Fibroblast of skin of back (primary cell): Measurements from ENCODE around the gene LIF.

Experiments used
- DNase-seq: peaks from one replicate; pipeline ENCODE4 v3.0.0-alpha.2; 2013

LIF gene

DNA sequence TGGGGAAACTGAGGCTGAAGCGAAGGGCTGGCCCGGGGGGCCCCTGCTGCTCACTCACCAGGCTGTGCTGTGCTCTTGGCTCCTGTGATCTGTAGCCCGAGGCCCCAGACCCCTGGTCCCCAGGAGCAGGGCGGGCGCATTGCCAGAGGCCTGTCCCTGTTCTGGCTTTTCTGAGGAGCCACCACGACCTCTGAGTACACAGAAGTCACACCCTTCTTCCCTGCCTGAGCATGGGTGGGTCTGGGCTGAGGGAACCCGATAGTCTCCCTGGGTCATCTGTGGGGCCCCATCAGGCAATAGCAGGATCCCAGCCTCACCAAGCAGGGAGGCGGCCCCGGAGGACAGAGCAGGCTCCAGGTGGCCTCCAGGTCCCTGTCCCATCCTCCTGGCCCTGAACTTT lies 37.6 kb upstream of the LIF start:
- DNase-seq: no peak

DNA sequence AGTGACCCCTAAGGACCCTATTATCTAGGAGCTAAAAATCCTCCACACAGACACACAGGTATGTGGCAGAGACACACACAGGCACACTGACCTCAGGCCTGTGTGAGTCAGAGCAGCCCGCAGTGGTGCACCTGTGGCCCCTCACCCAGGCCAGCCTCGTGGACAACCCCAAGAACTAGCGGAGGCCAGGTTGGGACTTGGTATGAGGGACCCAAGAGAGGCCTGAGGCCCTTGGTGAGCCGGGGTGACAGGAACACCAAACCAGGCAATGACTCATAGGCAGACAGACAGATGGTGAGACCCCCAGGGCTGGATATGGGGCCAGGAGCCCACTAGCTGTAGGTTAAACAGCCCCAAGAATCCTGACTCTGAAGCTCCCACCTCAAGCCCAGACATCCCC lies 36.8 kb upstream of the LIF start:
- no peak for DNase-seq

DNA sequence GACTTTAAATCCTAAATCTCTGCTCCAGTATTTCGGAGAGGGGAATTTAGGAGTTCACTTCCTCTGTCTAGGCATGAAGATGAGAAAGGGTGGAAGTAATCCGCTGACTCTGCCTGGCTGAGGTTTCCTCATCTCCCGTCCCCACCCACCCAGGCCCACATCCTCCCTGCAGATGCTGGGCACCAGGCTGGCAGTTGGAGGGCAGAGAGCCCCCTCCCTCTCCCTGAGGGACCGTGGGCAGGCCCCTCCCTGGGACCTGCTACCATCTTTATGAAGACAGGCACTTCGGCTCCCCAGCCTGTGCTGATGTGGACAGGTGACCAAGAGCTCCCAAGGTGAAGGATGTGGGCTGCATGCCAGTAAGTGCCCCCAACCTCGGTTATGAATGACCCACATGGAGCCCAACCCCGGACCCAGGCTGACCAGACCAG lies 36.1 kb upstream of the LIF start:
- DNase-seq: no peak

DNA sequence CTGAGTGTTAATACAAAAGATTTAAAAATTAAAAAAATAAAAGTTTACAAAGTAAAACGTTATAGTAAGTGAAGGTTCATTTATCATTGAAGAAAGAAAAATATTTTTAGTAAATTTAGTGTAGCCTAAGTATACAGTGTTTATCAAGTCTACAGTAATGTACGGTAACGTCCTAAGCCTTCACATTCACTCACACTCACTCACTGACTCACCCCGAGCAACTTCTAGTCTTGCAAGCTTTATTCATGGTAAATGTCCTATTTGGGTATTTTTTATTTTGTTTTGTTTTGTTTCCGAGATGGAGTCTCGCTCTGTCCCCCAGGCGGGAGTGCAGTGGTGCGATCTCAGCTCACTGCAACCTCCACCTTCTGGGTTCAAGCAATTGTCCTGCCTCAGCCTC lies 33.9 kb upstream of the LIF start:
- DNase-seq: no peak

DNA sequence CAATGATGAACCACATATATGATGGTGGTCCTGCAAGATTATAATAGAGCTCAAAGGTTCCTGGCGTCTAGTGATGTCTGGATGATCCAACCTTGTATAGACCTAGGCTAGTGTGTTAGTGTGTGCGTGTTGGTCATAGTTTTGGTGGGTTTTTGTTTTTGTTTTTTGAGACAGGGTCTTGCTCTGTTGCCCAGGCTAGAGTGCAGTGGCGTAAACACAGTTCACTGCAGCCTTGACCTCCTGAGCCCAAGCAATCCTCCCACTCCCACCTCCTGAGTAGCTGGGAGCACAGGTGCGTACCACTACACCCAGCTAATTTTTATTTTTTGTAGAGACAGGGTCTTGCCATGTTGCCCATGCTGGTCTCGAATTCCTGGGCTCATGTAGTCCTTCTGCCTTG lies 33.4 kb upstream of the LIF start:
- DNase-seq: no peak

DNA sequence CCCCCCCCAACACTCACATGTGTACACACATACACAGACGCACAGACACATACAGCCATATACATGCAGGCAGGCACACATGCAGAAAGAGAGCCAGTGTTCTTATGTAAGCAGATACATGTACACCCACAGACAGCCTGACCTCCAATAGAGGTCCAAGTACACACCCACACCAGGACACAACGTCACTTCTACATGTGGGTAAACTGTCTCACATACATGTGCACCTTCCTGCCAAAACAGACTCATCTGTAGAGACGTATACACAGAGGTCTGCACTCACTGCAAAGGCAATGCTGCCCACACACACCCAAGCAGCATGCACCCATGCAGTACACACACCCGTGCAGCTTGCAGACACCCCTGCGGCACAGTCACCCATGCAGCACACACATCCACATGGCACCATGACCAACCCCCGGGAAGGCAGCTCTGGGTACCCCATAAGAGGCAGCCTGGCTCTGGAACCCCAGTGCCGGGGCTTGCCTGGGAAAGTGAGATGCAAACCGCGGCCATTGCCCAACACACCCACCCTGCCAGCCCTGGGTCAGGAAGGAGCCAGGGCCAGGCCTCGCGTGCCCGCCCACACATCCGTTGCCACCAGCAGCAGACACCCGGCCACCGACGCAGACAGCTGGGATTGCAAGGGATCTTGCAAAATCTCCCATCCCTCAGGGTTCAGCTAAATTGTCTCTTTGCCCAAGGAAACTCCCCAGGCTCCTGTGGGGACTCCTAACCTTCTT lies 32.7 kb upstream of the LIF start:
- no peak for DNase-seq

DNA sequence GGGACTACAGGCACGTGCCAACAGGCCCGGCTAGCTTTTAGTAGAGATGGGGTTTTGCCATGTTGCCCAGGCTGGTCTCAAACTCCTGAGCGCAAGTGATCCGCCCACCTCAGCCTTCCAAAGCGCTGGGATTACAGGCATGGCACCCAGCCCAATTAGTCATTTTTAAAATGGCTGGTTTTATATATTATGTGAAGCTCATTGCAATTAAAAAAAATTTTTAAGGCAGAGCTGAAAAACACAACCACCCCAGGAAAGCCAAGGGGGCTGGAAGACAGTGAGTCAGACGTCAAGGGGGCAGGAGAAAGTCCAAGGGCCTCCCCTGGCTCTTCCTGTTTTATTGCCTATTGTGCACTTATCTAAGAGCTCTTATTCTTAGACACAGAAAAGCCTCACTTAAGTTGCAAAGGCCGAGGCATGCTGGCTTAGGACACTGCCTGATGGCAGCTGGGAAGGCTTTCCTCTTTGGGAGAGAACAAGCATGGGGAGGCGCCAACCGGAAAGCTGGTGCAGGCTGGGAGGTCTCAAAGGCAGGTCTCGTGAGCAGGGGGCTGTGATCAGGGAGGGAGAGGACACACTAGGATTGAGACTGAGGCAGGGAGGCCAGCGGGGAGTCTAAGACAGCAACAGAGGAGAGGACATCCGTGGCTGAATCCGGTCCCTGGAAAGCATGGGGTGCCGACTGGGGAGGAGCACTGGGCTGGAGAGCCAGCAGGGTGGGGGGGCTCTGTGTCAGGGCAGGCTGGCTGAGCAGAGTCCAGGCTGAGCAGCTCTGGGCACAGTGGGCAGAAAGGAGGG lies 31.2 kb upstream of the LIF start:
- peak; percentile 68 for DNase-seq

DNA sequence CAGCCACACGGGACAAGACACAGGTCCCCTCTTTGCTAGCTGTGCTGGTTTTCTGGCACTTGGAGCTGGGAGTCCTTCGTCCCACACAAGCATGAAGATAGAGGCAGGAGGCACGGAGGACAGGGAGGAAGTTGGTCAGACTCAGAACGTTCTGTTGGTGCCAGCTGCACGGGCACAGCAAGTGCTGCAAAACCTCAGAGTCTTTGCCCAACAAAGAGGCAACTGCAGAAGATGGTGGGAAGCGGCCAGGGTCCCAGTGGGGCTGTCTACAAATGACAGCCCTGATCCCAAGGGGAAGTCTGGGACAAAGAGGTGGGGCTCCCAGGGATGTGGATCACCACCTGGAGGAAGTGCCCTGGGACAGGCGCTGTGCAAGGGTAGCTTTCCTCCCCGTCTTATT lies 29.5 kb upstream of the LIF start:
- no peak for DNase-seq

DNA sequence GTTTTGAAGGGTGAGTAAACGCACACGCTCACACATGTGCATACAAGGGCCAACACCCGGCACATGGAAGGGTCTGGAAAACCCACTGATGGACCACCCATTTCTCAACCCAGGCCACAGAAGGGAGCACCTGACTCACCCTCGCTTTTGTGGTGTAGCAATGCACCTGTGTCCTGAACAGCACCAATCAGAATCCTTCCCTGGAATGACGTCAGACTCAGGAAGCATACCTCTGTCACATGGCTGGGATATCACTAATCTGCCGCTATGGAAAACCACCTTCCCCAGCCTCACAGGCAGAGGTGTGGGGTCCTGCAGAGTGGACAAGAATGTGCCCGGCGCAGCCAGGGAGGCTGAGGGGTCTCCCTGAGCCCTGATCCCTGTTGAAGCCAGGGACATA lies 29.1 kb upstream of the LIF start:
- no peak for DNase-seq

DNA sequence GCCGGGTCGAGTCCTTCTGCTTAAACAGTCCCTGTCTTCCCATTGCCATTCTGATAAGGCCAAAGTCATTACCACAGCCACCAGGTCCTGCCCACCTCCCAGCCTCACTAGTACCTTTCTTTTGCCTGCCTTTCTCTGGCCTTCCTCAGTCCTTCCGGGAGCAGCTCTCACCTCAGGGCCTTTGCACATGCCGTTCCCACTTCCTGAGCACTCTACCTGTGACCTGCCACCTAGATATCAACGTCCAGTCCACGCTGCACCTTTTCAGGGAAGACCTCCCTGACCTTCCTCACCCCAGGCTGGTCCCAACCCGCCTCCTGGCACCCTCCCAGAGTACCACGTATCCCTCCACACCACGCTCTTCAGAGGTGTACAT lies 27.9 kb upstream of the LIF start:
- DNase-seq: no peak

DNA sequence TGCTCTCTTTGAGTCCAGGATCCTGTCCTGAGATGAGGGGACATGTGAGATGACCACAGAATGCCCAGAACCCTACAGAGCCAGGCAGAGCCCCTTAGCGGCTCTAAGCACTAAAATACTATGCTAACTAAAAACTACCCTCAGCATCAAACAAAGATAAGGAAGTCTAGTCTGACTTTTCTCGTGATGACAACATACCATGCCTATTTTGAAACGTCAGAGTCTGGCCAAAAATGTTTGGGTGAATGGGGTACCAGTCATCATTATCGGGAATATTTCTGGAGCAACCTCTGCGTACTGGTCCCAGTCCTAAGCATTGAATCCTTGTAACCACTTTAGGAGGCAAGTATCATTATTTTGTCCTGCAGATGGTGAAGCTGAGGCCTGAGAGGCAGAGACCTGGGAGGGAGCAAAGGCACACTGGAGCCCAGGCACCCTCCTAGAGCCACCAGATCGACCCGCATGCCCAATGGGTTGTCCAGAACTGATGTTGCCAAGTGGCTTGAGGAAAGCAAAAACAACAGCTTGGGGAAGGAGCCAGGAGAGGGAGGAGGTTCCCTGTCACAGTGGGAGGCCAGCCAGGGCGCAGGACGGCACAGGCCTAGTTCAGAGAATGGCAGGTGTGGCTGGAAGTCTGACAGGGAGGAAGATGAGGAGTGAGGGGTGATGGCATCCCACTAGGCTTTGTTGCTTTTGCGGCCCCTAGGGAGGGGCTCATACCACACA lies 27.3 kb upstream of the LIF start:
- DNase-seq: no peak

DNA sequence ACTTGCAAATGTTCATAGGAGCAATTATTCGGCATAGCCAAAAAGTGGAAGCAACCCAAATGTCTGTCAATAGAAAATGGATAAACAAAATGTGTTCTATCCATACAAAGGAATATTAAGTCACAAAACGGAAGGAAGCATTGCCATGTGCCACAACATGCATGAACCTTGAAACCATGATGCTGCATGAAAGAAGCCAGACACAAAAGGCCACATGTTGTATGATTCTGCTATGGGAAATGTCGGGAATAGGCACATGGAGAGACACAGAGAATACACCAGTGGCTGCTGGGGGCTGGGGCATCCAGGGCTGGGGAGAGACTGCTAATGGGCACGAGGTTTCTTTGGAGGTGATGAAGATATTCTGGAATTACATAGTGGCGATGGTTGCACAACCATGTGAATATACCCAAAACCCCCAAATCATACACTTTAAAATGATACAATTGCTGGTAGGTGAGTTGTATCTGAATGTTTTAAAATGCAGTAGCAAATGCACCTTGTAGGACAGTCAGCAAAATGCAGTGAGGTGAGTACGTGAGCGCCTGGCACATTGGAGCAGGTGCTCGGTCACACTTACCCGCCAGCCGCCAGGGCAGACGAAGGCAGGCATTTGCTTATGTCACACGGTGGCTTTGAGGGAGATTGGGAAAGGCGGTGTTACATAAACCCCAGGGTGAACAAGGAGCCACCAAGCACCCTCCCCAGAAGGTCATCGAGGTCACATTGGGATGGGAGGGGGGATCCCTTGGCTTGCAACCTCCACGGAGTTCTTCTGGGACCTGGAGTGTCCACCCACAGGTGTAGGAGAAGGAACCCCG lies 26.4 kb upstream of the LIF start:
- DNase-seq: no peak

DNA sequence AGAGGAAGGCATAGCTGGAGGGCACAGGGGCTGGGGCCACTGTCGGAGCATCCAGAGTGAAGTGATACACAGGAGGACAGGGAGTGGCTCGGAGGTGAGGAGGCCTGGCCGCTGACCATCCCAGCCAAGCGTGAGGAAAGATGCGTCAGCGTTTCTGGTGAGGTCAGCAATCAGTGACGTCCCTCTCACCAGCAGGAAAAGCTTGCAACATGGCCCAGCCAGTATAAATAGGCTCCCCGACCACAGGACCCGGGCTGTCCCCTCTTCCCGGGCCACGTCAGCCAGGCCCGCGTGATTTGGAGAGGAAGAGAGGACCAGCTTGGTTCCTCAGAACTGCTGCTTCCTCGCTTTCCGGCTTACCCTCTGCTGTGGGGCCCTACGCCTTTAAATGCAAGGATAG lies 24.3 kb upstream of the LIF start:
- no peak for DNase-seq

DNA sequence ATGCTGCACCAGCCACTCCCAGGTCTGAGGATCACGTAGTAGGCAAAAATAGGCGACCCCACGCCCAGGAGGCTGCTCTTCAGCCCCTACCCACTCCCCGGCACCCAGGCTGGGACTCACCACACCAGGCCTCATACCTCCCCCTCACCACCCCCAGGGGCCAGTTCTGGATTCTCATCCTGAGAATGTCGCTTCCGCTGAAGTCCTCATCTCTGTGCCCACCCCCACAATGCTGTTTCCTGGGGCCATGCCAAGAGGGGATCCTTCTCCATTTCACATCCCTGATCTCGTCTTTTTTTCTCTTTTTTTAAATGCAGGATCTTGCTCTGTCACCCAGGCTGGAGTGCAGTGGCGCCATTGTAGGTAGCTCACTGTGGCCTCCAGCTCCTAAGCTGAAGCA lies 21.8 kb upstream of the LIF start:
- DNase-seq: no peak

DNA sequence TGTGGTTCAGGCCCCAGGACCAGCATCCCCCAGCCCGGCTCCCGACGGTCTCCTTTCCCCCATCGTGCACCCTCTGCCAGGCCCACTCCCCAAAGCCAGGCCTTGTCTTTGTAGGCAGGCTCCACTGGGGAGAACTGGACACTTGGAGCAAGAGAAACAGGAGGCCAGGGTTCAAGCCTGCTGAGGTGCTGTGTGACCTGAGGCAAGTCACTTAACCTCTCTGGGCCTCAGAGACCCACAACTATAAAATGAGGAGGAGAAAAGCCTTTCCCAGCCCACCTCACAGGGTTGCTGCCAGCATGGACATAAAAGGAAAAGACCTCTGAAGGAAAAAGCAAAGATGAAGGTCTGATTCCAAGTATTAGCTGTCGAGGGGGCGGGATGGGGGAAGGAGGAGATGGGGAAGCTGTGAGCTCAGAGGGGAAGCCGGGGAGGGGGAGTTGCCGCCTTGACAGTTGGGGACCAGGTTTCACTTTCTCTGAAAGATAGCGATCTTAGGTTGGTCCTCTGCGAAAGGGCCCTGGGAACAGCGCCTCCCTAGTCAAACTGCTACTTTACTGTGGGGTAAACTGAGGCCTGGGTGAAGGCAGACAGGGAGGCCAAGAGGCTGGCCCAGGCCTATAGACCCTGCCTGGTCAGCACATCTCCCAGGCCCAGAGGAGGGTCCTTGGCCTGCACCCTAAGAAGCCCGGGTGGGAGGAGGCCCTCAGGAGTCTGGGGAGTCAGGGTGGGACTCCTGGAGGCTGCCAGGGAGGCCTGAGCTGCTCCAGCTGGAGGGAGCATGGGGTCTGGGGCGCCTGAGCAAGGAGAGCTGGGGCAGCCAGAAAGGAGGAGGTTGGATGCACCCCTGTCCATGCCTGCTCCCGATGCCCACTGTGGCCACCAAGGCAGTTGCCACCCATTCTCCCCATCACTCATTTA lies 21.1 kb upstream of the LIF start:
- no peak for DNase-seq

DNA sequence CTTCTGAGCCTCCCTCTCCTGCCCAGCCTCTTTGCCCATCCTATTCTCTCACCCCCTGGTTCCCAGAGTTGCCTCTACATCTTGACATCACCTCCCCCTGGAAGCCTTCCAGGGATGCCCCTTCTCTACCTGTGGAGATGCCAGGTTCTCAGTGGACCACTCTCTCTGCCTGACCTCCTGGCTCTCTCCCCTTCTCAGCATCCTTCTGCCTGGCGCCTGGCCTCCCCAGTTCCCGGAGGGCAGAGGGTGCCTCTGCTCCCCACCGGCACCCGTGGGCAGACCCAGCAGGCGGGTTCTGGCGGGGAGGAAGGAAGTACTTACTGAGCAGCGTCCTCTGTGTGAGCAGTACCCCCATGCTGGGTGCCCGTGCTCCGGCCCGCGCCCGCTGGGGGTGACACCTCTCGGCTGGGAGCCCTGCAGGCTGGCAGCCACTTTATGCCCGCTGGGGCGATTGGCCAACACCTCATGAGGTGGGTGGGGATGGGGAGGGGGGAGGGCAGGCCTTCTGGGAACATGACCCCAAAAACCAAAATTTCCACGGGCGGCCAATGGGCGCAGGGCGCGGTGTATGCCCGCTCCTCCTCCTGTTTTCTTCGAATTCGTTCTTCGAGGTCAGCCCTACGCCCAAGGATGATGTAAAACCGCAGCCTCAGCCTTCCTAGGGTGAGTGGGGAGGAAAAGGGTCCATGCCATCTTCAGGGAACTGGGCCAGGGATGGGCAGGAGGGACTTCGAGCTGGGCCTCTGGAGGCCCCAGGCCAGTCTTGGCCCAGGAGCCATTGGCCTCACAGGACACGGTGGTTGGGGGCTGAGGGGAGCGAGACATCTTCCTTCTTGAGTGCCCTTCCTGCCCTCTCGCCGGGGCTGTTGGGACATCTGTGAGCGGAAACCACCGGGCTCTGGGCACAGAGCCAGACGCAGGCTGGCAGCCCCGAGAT lies 20.2 kb upstream of the LIF start, which contains the start of gene OSM:
Gene OSM, minus strand, starts transcription at position 407 of the 937 bp plus-strand sequence. Its CDS starts 52 bp downstream, at position 355.
- DNase-seq: no peak

DNA sequence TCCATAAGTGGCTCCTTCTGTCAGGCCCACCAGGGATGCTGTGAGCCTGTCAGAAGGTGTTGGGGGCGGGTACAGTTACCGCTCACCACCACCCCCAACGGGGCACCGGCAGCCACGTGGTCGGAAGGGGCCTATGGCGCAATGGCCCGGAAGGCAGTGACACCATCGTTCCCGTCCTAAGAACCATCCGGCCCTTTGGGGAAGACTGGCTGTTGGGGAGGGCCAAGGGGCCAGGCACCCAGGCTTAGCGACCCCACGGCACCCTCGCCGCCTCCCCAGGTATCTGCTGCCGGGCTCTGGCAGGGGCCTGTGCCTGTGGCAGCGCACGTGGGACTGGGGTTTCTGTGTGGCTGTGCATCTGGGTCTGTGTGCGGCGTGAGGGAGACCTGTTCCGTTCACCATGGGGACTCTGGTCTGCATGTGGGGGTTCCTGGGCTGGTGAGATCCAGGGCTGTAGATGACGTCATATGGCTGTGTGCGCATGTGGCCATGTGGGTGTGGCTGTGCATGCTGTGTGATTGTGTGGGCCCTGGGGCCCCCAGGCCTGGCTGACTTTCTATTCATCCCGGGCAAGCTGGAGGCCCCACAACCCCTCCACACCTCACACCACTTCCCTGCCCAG lies 19.4 kb upstream of the LIF start:
- DNase-seq: no peak

DNA sequence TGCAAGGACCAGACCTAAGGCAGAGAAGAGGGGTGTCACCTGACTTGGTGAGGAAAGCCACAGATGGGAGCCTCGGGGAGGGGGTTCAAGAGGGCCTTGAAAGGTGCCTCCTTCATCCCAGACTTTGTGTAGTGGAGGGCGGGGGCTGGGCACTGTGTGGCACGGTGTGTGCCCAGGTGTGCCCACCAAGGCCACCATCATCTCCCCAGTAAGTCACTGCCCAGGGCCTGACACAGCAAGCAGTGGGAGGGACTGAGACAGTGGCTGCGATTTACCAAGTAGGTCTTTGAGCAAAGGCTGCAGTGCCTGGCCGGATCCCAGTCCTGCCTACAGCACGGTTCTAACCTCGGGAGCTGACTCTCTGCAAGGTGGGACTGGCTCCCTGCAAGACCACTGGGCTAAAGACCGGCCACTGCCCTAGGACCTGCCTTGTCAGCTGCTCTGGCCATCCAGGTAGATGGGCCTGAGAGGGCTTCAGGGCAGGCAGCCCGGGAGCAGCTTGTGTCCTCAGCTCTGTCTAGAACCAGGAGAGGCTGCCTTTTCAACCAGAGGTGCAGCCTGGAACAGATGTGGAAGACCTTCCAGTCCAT lies 18.7 kb upstream of the LIF start:
- no peak for DNase-seq

DNA sequence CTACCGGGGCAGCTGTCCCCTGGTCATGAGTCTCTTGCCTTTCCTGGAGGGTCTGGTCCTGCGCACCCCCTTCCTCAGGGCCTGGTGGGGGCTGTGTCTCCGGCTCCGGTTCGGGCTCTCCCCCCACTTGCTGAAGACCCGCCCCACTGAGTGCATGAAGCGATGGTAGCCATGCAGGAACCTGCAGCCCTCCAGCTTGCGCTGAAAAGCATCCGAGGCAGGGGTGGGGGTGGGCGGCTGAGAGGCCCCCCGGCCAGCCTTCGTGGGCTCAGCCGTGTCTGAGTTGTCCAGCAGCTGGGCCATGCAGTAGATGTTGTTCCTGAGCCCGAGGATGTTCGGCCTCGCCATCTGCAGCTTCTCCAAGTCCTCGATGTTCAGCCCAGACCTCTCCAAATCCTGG lies 17.3 kb upstream of the LIF start:
- DNase-seq: no peak
